Measurements from ENCODE around the gene GDAP1L1.

- TF ChIP-seq YY1 (IDR thresholded peaks at IDR 0.05; ENCODE audit: insufficient read depth, insufficient read length) = no peak
- no peak for TF ChIP-seq SUZ12 (IDR thresholded peaks at IDR 0.05; ENCODE audit: extremely low read depth, insufficient read depth, insufficient read length)
Observed at GRCh38 chr20:44324343-44324742, 77.2 kb downstream of the GDAP1L1 start.

Data from NT2/D1 (cell line).